ENCODE results near the gene ARPP19.
"Not testable (repeated sequence)": the region's sequence is repeated elsewhere in the genome, so short reads cannot be mapped to it uniquely, and the experiment has no call there.

ARPP19 gene

GRCh38 chr15:52568601-52569585 is at the start of gene ARPP19:
ARPP19 (minus strand) TSS chr15:52569030; CDS start chr15:52568892, 138 bp downstream.
- peak; percentile 91 for DNase-seq (ENCODE audit: low spot score)

- no peak for DNase-seq (ENCODE audit: low spot score)
Observed at GRCh38 chr15:52617026-52617425, 48.2 kb upstream of the ARPP19 start.

- DNase-seq (ENCODE audit: low spot score) = no peak
Observed at GRCh38 chr15:52615302-52615701, 46.5 kb upstream of the ARPP19 start.

- no peak for DNase-seq (ENCODE audit: low spot score)
Observed at GRCh38 chr15:52609593-52609992, 40.8 kb upstream of the ARPP19 start.

GRCh38 chr15:52584414-52584813 is 15.6 kb upstream of the ARPP19 start:
- DNase-seq (ENCODE audit: low spot score) = no peak

GRCh38 chr15:52579852-52580251 is 11.0 kb upstream of the ARPP19 start:
- no peak for DNase-seq (ENCODE audit: low spot score)

GRCh38 chr15:52576692-52577091 is 7.9 kb upstream of the ARPP19 start:
- DNase-seq (ENCODE audit: low spot score) = no peak

GRCh38 chr15:52575573-52575972 is 6.7 kb upstream of the ARPP19 start:
- DNase-seq (ENCODE audit: low spot score) = not testable (repeated sequence)

- DNase-seq (ENCODE audit: low spot score) = no peak
Observed at GRCh38 chr15:52575072-52575471, 6.2 kb upstream of the ARPP19 start.

- DNase-seq (ENCODE audit: low spot score) = not testable (repeated sequence)
Observed at GRCh38 chr15:52574623-52575022, 5.8 kb upstream of the ARPP19 start.

- DNase-seq (ENCODE audit: low spot score) = peak; percentile 32
Observed at GRCh38 chr15:52567871-52568600, 794 bp downstream of the ARPP19 start.

- DNase-seq (ENCODE audit: low spot score) = no peak
Observed at GRCh38 chr15:52566889-52567288, 1.9 kb downstream of the ARPP19 start.

- DNase-seq (ENCODE audit: low spot score) = not testable (repeated sequence)
Observed at GRCh38 chr15:52565417-52566358, 3.1 kb downstream of the ARPP19 start.

GRCh38 chr15:52563501-52564060 is 5.2 kb downstream of the ARPP19 start:
- no peak for DNase-seq (ENCODE audit: low spot score)

- peak; percentile 78 for DNase-seq (ENCODE audit: low spot score)
Observed at GRCh38 chr15:52559575-52559974, 9.3 kb downstream of the ARPP19 start.

GRCh38 chr15:52559022-52559421 is 9.8 kb downstream of the ARPP19 start:
- DNase-seq (ENCODE audit: low spot score) = peak; percentile 50

- DNase-seq (ENCODE audit: low spot score) = peak; percentile 88
Observed at GRCh38 chr15:52558196-52558595, 10.6 kb downstream of the ARPP19 start.

- no peak for DNase-seq (ENCODE audit: low spot score)
Observed at GRCh38 chr15:52557274-52557641, 11.6 kb downstream of the ARPP19 start.

GRCh38 chr15:52556524-52557273 is 12.1 kb downstream of the ARPP19 start:
- DNase-seq (ENCODE audit: low spot score) = no peak

GRCh38 chr15:52552303-52552702 is 16.5 kb downstream of the ARPP19 start:
- no peak for DNase-seq (ENCODE audit: low spot score)

- no peak for DNase-seq (ENCODE audit: low spot score)
Observed at GRCh38 chr15:52551762-52552161, 17.1 kb downstream of the ARPP19 start.

All from activated CD4-positive, alpha-beta T cell treated with anti-CD3 and anti-CD28 coated beads, Interleukin-2, Interleukin-4, amounts not matched to agents 100 ng/mL and 50 ng/mL, durations not matched to agents 16 hours and 8 hours (primary cell).